Peyer's patch (tissue), 4 donors: Measurements from ENCODE around the gene HARS1. TPM values are rescaled to one million over a fixed set of nuclear protein-coding genes. Genes with fewer than 3 reads are reported as not detected.
"Not testable (repeated sequence)": the region's sequence is repeated elsewhere in the genome, so short reads cannot be mapped to it uniquely, and the experiment has no call there.

Experiments used
- DNase-seq, 3 donors: peaks; one replicate each; pipeline ENCODE4 v3.0.0-alpha.2; 2017 to 2019
- H3K27ac ChIP-seq, 4 donors: fragments of 200-600 bp; sonication (generic); one replicate each; pipeline ENCODE4 v1.5.1; 2016 to 2019
- H3K27me3 ChIP-seq, 2 donors: fragments of 200-600 bp; sonication (generic); one replicate each; pipeline ENCODE4 v1.5.1; 2019
- H3K36me3 ChIP-seq, 3 donors: fragments of 200-600 bp; sonication (generic); one replicate each; pipeline ENCODE4 v1.5.1; 2016 to 2019
- H3K4me1 ChIP-seq, 4 donors: fragments of 200-600 bp; sonication (generic); one replicate each; pipeline ENCODE4 v1.5.1; 2016 to 2019
- H3K4me3 ChIP-seq, 4 donors: fragments of 200-600 bp; sonication (generic); 1 replicate in 3 of 4; 2 replicates in 1 of 4; pipeline ENCODE4 v1.5.1; 2016 to 2019; ENCODE audit warnings: mild to moderate bottlenecking in 1 of 4
- H3K9me3 ChIP-seq, 4 donors: fragments of 200-600 bp; sonication (generic); one replicate each; pipeline ENCODE4 v1.5.1; 2016 to 2019; ENCODE audit warnings: mild to moderate bottlenecking in 1 of 4
- POLR2A ChIP-seq, 2 donors: fragments of 450-650 bp; IDR thresholded peaks; one replicate each; pipeline ENCODE4 v1.5.1; 2017; ENCODE audit warnings: antibody characterized with exemption in 2 of 2, mild to moderate bottlenecking in 2 of 2, moderate library complexity in 2 of 2
- total RNA-seq, 4 donors: library from RNA; depleted of rRNA; stranded (reverse); fragments of >200 nt; gene quantifications; one replicate each; pipeline ENCODE4 v1.1.0, GENCODE V29; 2016
- TF ChIP-seq, protein P1 (sequence below), 6 experiments: fragments of 450-650 bp in 4 of 6; fragments of 200-600 bp in 2 of 6; sonication (generic) in 1 of 6; IDR thresholded peaks; one replicate each; pipeline ENCODE4 v1.5.1; 2017 to 2019; ENCODE audit warnings: antibody characterized with exemption in 6 of 6, mild to moderate bottlenecking in 3 of 6, moderate library complexity in 1 of 6

The HARS1 gene
- total RNA-seq, 4 donors from 2014 or later: 24.3 to 55.3 (median 46.1) TPM

DNA sequence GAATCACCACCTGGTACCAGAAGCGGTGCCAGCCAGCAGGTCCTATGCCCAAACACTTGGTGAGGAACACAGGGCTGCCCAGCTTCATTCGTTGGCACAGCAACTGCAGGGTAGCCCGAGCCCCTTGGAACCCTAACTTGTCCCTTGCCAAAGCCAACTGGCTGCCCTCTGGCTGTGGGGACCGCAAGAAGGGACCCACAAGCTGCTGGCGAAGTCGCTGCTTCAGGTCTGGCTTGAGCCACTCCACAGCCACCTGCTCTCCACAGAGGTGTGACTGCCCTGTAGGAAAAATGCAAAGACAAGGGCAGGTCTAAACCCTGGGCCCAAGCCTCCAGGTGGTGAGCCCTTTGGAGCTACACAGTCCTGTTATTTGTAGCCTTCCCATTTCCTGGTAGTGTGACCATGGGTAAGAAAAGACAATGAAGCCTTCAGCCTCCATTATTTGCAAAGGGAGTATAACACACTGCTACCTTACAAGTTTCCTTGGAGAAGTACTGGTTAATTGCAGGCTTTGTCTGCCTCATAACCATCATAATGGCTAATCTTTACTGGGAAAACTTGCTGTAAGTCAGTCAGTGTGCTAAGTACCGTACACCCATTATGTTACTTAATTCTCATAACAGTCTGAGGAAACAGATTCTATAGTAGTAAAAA lies 19.6 kb downstream of the HARS1 start:
- no peak for DNase-seq
- TF ChIP-seq, protein P1, sequence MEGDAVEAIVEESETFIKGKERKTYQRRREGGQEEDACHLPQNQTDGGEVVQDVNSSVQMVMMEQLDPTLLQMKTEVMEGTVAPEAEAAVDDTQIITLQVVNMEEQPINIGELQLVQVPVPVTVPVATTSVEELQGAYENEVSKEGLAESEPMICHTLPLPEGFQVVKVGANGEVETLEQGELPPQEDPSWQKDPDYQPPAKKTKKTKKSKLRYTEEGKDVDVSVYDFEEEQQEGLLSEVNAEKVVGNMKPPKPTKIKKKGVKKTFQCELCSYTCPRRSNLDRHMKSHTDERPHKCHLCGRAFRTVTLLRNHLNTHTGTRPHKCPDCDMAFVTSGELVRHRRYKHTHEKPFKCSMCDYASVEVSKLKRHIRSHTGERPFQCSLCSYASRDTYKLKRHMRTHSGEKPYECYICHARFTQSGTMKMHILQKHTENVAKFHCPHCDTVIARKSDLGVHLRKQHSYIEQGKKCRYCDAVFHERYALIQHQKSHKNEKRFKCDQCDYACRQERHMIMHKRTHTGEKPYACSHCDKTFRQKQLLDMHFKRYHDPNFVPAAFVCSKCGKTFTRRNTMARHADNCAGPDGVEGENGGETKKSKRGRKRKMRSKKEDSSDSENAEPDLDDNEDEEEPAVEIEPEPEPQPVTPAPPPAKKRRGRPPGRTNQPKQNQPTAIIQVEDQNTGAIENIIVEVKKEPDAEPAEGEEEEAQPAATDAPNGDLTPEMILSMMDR (IDR thresholded peaks at IDR 0.05): no peak
- TF ChIP-seq POLR2A (IDR thresholded peaks at IDR 0.05): no peak
- no peaks in the 10 kb centered on the region for H3K9me3 ChIP-seq
- H3K4me3 ChIP-seq: no peak overlapping the region
- no peaks in the 10 kb centered on the region for H3K27me3 ChIP-seq
- H3K4me1 ChIP-seq: peaks cover 0 to under 1% (median 0%) of the 10 kb centered on the region in 4 donors
- peaks cover 0 to 80% (median 0%) of the 10 kb centered on the region in 3 donors for H3K36me3 ChIP-seq
- no peak overlapping the region for H3K27ac ChIP-seq

DNA sequence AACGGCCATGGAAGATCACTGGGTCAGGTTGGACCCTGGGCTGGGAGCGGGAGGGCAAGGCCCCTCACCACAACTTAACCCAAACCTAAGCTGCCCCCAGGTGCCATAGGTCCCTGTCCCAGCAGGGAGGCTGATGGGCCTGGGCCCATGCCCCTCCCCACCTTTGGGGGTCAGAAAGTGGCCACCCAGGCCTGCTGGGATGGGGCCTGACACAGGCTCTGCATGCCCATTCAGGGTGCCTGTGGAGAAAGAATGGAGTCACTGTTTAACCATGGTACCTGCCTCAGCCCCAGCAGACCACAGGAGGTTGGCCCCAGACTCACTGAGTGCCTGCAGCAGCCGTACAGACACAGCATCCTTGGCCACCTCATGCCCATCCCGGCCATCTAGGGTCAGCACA lies 20.1 kb downstream of the HARS1 start:
- H3K9me3 ChIP-seq, H3K4me3 ChIP-seq, H3K4me1 ChIP-seq, H3K27me3 ChIP-seq, H3K27ac ChIP-seq, DNase-seq: not testable (repeated sequence)
- H3K36me3 ChIP-seq: peaks cover 0 to 74% (median 0%) of the 10 kb centered on the region in 3 donors

- DNase-seq: peak; percentile 97 to 99 (median 98)
- Histone ChIP-seq H3K36me3 (peaks cover 0 to 54% (median 0%) of the 10 kb centered on the region in 3 donors), H3K9me3 (no peaks in the 10 kb centered on the region), H3K27me3 (no peaks in the 10 kb centered on the region), H3K4me1 (peaks cover 0 to 23% (median 10%) of the 10 kb centered on the region in 4 donors), H3K4me3 (peak within 1 kb of the TSS; percentile 71 to 94 (median 86)), H3K27ac (peak within 1 kb of the TSS; percentile 89 to 94 (median 91))
- TF ChIP-seq, protein P1 (IDR thresholded peaks at IDR 0.05): no peak
- peak; percentile 76 to 90 for TF ChIP-seq POLR2A (IDR thresholded peaks at IDR 0.05)
Measured at GRCh38 chr5:140664359-140665119, 26.6 kb downstream of the HARS1 start, which contains the start of gene WDR55. TSS of gene WDR55 (plus strand) at chr5:140664904. CDS start at chr5:140664913, 9 bp downstream.

DNA sequence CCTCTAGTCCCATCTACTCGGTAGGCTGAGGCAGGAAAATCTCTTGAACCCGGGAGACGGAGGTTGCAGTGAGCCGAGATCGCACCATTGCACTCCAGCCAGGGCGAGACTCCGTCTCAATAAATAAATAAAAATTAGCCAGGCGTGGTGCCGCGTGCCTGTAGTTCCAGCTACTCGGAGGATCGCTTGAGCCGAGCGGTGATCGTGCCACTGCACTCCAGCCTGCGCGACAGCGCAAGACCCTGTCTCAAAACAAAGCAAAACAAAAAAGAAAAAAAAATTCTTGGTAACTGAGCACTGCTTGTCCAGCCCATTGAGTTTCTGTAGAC lies 27.2 kb downstream of the HARS1 start:
- peak overlapping the region; percentile 71 to 94 (median 86) for H3K4me3 ChIP-seq
- no peak for TF ChIP-seq POLR2A (IDR thresholded peaks at IDR 0.05)
- TF ChIP-seq, protein P1 (IDR thresholded peaks at IDR 0.05): no peak
- H3K9me3 ChIP-seq: no peaks in the 10 kb centered on the region
- H3K27ac ChIP-seq: peak overlapping the region; percentile 89 to 94 (median 91)
- no peaks in the 10 kb centered on the region for H3K27me3 ChIP-seq
- no peak for DNase-seq
- H3K4me1 ChIP-seq: peaks cover 0 to 23% (median 10%) of the 10 kb centered on the region in 4 donors
- H3K36me3 ChIP-seq: peaks cover 0 to 54% (median 0%) of the 10 kb centered on the region in 3 donors

- Histone ChIP-seq H3K4me1 (peaks cover 0 to 10% (median under 1%) of the 10 kb centered on the region in 4 donors), H3K36me3 (peaks cover 0 to 77% (median 3%) of the 10 kb centered on the region in 3 donors)
- not testable (repeated sequence) for H3K9me3 ChIP-seq, H3K27ac ChIP-seq, H3K4me3 ChIP-seq, H3K27me3 ChIP-seq, DNase-seq
Measured at GRCh38 chr5:140660371-140660770, 30.8 kb downstream of the HARS1 start.

- H3K9me3 ChIP-seq: no peaks in the 10 kb centered on the region
- no peak for TF ChIP-seq POLR2A (IDR thresholded peaks at IDR 0.05)
- TF ChIP-seq, protein P1 (IDR thresholded peaks at IDR 0.05): no peak
- H3K4me1 ChIP-seq: peaks cover 0 to 5% (median 0%) of the 10 kb centered on the region in 4 donors
- peaks cover 0 to 92% (median 3%) of the 10 kb centered on the region in 3 donors for H3K36me3 ChIP-seq
- no peak overlapping the region for H3K4me3 ChIP-seq
- DNase-seq: no peak
- no peaks in the 10 kb centered on the region for H3K27me3 ChIP-seq
- no peak overlapping the region for H3K27ac ChIP-seq
Measured at GRCh38 chr5:140658870-140659269, 32.3 kb downstream of the HARS1 start.
